ENCODE data around the gene CCDC117.

Gene CCDC117

GRCh38 chr22:28772633-28773460, at the start of gene CCDC117:
Gene CCDC117, plus strand, starts transcription at chr22:28772695. Its CDS starts 155 bp downstream, at chr22:28772850.
- Mint-ChIP-seq H3K36me3 (ENCODE audit: low read depth) (peaks cover 29% of the 10 kb centered on the region), H3K27me3 (ENCODE audit: low read depth) (no peaks in the 10 kb centered on the region), H3K4me1 (peaks cover 20% of the 10 kb centered on the region), H3K9me3 (no peaks in the 10 kb centered on the region), H3K4me3 (peak within 1 kb of the TSS; percentile 89 to 99 (median 97)), H3K27ac (peak within 1 kb of the TSS; percentile 89 to 98 (median 98))
- TF ChIP-seq CTCF (IDR thresholded peaks at IDR 0.05; ENCODE audit: unreplicated experiment in 3 of 3): peak in 1 of 3 experiments; percentile 37

GRCh38 chr22:28728002-28728401, 44.5 kb upstream of the CCDC117 start:
- H3K4me1 Mint-ChIP-seq: no peaks in the 10 kb centered on the region
- H3K9me3 Mint-ChIP-seq: no peaks in the 10 kb centered on the region
- H3K27ac Mint-ChIP-seq: peak overlapping the region in 1 of 3 experiments; percentile 31

GRCh38 chr22:28728621-28729313, 43.7 kb upstream of the CCDC117 start:
- Mint-ChIP-seq H3K9me3 (no peaks in the 10 kb centered on the region), H3K4me3 (no peak overlapping the region), H3K27me3 (ENCODE audit: low read depth) (no peaks in the 10 kb centered on the region), H3K27ac (peak overlapping the region in 1 of 3 experiments; percentile 20), H3K36me3 (ENCODE audit: low read depth) (peaks cover 24% of the 10 kb centered on the region), H3K4me1 (no peaks in the 10 kb centered on the region)
- TF ChIP-seq CTCF (IDR thresholded peaks at IDR 0.05; ENCODE audit: unreplicated experiment in 3 of 3): no peak

More at GRCh38 chr22:28728002-28728401, 44.5 kb upstream of the CCDC117 start:
- no peak for TF ChIP-seq CTCF (IDR thresholded peaks at IDR 0.05; ENCODE audit: unreplicated experiment in 3 of 3)
- Mint-ChIP-seq H3K36me3 (ENCODE audit: low read depth) (peaks cover 24% of the 10 kb centered on the region), H3K27me3 (ENCODE audit: low read depth) (no peaks in the 10 kb centered on the region), H3K4me3 (no peak overlapping the region)

GRCh38 chr22:28730179-28730578, 42.3 kb upstream of the CCDC117 start:
- no peak for TF ChIP-seq CTCF (IDR thresholded peaks at IDR 0.05; ENCODE audit: unreplicated experiment in 3 of 3)
- Mint-ChIP-seq H3K9me3 (no peaks in the 10 kb centered on the region), H3K4me3 (no peak overlapping the region), H3K4me1 (no peaks in the 10 kb centered on the region), H3K27me3 (ENCODE audit: low read depth) (no peaks in the 10 kb centered on the region), H3K27ac (no peak overlapping the region), H3K36me3 (ENCODE audit: low read depth) (peaks cover 22% of the 10 kb centered on the region)

- Mint-ChIP-seq H3K4me1 (no peaks in the 10 kb centered on the region), H3K4me3 (no peak overlapping the region), H3K27me3 (ENCODE audit: low read depth) (no peaks in the 10 kb centered on the region), H3K36me3 (ENCODE audit: low read depth) (peaks cover 14% of the 10 kb centered on the region), H3K9me3 (no peaks in the 10 kb centered on the region), H3K27ac (no peak overlapping the region)
- no peak for TF ChIP-seq CTCF (IDR thresholded peaks at IDR 0.05; ENCODE audit: unreplicated experiment in 3 of 3)
These were observed 38.1 kb upstream of the CCDC117 start for GRCh38 chr22:28734393-28734792.
